Endothelial cell of hepatic sinusoid (primary cell): ENCODE measurements around the gene SH3PXD2A.

ENCODE experiments used
- in situ Hi-C: cut with HindIII; loops from 2 replicates; pipeline ENCODE4 v1.10.0; 2017; ENCODE audit warnings: low sequenced_read_pairs

Gene SH3PXD2A

DNA sequence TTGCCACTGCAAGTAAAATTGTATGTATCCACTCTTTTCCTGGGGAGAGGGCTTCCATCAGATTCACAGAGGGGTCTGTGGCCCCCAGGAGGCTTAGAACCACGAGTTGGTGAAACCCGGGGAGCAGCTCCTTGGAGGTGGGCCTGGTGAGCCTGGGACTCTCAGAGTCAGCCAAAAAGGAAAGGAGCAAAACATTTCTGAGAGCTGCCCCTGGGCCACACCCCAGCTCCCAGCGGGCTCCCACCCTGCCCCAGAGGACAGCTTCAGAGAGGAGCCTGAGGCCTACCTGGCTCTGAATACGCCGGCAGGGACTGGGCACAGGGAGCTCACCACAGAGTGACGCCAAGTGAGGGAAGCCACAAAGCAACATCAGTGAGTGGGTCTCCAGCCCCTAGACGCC, 56.9 kb downstream of the SH3PXD2A start:
- in situ Hi-C loops, result no loop called here

DNA sequence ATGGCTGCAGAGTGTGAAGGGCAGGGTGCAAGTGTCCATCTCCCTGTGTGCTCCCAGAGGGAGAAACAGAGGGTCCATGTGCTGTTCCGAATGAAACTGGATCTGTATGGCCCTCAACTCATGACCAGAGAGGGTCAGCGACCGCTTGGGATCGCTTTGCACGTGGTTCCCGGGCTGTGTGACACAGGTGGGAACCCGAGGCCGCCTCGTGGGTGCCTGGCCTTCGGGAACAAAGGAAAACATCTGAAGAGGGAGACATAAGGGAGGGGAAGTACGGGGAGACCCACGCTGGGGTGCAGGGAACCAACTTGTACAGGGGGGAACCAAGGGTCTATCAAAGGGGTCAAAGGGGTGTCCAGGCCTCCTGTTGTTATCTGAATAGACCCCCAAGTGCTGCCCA, 57.5 kb downstream of the SH3PXD2A start:
- in situ Hi-C loops, result no loop called here

DNA sequence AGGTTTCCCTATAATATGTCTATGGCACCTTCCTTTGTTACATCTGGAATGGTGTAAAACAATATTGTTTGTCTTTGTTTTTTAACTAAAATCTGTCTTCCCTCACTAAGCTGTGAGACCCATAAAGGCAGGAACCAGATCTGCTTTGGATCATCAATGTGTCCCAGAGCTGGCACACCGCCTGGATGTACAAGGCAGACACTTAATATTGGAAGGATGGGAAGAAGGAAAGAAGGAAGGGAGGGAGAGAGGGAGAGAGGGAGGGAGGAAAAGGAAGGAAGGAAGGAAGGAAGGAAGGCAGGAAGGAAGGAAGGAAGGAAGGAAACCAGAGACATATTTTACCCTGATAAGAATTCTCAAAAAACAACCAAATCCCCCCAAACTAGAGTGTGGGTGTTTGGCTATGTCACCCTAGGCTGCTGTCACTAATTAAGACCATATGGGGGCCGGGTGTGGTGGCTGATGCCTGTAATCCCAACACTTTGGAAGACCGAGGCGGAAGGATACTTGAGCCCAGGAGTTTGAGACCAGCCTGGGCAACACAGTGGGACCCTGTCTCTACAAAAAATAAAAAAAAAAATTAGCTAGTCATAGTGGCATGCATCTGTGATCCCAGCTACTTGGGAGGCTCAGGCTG, 59.6 kb downstream of the SH3PXD2A start:
- in situ Hi-C loops, result no loop called here

DNA sequence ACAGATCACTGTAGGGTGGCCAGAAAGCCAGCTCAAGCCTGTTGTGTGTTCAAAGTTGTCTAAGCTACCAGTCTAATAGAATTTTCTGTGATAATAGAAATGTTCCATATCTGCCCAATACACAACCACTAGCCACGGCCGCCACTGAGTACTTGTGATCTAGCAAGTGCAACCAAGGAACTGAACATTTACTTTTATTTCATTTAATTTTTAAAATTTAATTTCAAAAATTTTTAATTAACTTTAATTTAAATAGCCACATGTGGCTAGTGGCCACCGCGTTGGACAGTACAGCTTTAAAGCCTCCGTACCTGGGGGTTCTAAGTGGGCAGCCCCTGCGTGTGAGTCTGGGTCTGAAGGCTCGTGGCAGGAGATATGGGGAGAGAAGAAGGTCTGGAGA, 60.4 kb downstream of the SH3PXD2A start:
- in situ Hi-C loops, result loop anchor here (5.0 kb wide), 2 partner anchors 47 to 53 kb away; no protein-coding TSS in a partner anchor

DNA sequence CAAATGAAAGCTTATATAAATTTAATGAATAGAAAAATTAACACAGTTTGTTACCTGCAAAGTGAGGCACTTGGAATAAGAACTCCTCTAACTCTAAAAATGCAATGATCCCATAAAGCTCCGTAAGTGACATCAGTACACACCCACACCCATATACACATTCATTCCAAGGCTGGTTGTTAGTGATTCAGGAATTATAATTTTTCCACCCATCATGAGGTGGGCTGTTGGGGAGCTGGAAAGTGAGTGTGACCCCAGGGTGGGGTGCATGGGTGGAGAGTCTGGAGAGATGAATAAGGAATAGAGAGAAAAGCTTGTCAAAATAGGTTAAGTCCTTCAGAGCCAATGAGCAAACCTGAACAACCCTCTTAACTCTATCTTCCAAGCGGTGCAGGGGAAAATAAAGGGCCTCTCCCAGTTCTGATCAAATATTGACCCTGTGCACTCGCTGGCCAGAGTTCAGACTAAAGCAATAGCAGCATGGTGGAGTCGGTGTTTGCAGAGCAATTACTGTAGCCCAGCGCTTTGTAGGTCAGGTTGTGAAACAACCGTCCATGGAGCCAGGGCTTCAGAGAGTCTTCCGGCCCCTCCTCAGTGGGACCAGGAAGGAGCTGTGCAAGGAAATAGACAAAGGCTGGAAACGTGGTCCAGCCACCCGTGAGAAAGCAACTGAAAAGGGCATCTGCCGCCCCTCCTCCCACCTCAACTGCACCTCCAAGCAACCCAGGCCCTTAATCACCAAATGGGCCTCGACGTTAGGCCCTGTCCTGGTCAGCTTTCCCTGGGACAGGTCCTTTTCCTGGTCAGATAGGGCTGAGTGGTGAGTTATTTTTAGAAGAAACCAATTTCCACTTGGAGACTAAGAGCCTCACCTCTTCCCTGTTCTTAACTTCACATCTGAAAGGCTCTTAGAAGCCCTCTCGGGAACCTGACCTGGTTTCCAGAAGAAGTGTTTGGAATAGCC, 61.2 kb downstream of the SH3PXD2A start:
- in situ Hi-C loops, result loop anchor here (5.0 kb wide), 2 partner anchors 48 to 52 kb away; no protein-coding TSS in a partner anchor

DNA sequence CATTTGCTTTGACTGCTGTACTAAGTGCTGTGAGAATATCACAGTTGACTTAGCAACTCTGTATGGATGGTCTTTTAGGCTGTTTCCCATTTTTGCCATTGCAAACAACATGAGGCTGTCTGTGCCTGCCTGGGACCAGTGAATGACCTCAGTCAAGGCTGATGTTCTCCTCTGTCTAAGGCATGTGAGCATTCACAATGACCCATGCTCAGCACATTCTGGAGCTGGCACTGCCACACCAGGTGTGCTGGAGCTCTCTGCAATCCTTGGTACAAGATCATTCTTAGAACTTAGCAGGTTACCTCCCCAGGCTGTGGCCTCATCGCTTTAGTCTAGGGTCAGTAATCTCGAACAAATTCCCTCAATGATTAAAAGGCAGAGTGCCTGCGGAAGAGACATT, 61.9 kb downstream of the SH3PXD2A start:
- in situ Hi-C loops, result loop anchor here (5.0 kb wide), 2 partner anchors 49 to 51 kb away; no protein-coding TSS in a partner anchor

DNA sequence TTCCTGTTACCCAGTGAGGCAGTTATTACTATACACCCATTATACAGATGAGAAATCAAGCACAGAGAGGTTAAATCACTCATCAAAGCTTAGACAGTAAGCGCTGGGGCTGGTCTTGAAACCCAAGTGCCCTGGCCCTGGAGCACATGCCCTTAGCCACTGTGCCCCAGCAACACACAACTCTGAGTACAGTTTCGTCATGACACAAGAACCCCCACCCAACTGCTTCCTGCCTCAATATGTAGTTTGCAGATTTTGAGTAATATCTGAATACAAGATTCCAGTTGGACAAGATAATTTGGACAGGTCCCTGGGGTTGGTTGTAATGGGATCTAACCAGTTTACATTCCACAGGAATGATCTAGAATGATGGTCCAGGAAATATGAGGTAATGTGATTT, 62.8 kb downstream of the SH3PXD2A start:
- in situ Hi-C loops, result loop anchor here (5.0 kb wide), 2 partner anchors 50 kb away; no protein-coding TSS in a partner anchor

DNA sequence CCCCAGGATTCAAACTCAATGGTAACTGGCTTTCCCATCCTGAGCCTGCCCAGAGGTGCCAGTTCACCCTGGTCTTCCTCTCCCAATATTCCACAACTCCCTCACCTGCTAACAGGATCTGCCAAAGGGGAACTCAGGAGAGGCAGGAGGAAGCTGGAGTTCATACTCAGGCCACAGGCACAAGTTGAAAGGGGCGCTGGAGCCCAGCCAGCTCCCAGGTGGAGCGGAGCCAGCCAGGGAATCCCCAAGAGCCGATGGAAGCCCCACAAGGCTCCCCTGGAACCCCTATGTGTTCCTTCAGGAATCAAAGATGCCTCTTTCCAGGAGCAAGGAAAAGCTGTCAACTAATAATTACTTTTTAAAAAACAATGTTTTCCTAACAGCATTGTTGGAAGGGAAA, 63.5 kb downstream of the SH3PXD2A start:
- in situ Hi-C loops, result loop anchor here (5.0 kb wide), 2 partner anchors 50 kb away; no protein-coding TSS in a partner anchor

DNA sequence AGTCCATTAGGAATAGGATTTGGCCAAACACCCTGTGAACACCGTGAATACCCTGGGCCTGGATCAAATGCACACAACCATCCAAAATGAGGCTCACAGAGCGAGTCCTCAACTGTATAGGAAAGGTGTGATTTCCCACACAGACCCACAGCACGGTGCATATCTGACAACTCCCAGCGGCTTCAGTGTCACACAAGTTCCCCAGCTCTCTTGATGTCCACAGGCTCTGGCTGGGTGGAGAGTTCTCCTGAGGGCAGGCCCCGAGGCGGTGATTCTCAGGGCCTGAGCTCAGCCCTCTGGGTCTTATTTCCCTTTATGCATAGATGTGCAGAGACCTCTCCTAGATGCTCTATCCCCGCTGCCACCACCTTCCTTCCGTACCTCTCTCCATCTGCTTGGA, 64.1 kb downstream of the SH3PXD2A start:
- in situ Hi-C loops, result loop anchor here (5.0 kb wide), 2 partner anchors 49 to 51 kb away; no protein-coding TSS in a partner anchor

DNA sequence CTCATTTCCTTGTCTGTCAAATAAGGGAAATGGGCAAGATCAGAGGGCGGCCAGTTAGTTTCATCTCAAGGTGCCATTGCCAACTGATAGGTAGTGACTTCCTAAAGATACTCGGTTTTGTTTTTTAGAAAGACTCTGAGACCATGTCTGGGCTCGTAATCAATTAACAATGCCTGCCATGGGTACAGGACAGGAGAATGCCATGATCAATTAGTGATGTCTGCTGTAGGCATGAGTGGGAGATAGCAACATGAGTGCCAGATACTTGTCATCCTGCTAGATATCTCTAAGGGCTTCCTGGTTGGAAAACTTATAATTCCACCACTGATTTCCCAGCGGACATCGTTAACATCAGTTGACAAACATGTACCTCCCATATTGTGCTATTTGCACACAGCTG, 64.8 kb downstream of the SH3PXD2A start:
- in situ Hi-C loops, result loop anchor here (5.0 kb wide), 2 partner anchors 48 to 52 kb away; no protein-coding TSS in a partner anchor

DNA sequence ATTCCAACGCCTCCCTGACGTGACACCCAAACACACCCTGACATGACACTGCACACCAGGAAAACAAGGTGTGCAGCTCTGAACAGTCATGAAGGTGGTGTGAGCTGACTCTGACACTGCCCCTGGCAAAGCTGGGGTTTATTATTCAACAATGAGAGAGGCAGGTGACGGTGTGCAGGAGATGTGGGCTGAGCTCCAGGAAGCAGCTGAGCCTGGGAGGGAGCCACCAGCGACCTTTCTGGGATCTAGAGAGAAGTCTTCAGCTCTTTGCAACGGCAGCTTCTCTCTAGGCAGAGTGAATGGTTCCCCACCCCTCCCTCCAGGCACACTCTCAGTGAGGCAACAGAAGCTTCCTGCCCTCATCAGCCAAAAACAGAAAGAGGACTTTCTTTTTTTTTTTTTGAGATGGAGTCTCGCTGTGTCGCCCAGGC, 65.6 kb downstream of the SH3PXD2A start:
- in situ Hi-C loops, result loop anchor here (5.0 kb wide), 2 partner anchors 47 to 53 kb away; no protein-coding TSS in a partner anchor

DNA sequence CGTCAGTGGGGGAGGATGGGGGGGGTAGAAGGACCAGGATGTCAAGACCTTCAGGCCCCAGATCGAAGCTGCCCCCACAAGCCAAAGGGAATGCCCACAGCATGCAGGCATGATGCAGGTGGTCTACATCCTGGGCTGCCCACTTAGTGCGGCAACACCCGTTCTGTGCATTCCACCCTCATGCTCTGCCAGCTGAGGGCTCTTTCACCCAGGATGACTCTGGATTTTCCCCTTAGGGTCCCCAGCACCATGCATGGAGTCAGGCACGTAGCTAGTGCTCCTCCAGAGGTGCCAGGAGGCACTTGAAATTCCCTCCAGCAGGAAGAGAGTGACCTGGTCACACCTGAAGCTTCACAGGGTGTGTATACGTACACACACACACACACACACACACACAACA, 66.2 kb downstream of the SH3PXD2A start:
- in situ Hi-C loops, result no loop called here

DNA sequence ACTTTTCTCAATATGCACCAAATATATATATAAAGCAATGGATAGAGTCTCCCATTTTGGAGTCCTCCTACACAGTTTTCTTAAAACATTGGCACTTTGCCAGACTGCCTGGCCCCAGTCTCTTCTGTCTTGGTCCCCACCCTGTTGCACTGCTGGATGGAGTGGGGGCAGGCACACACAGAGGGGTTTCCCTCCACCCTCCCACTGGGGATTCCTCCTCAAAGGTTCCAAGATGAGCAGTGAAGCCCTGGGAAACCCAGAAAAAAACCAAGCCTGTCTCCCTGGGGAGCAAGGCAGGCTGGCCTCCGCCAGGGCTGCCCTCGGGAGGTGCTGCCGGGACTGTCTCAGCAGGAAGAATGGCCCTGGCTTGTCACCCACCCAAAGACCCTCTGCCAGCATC, 68.0 kb downstream of the SH3PXD2A start:
- in situ Hi-C loops, result no loop called here

DNA sequence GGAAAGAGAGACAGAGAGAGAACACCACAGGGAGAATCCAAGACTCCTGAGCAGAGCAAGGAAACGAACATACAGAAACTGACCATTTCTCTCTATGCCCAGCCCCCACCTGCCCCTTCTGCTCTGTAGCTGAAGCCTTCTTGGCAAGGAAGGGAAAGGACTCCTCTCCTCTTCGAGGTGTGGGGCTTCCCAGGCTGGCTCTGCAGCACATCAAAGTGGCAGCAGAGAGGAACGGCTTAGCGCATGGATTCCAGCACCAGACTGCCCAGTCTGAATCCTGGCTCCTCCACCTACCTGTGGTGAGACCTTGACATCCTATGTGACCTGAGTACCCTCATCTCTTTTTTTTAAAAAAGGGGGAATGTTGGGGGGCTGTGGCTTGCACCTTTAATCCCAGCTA, 69.4 kb downstream of the SH3PXD2A start:
- in situ Hi-C loops, result no loop called here

DNA sequence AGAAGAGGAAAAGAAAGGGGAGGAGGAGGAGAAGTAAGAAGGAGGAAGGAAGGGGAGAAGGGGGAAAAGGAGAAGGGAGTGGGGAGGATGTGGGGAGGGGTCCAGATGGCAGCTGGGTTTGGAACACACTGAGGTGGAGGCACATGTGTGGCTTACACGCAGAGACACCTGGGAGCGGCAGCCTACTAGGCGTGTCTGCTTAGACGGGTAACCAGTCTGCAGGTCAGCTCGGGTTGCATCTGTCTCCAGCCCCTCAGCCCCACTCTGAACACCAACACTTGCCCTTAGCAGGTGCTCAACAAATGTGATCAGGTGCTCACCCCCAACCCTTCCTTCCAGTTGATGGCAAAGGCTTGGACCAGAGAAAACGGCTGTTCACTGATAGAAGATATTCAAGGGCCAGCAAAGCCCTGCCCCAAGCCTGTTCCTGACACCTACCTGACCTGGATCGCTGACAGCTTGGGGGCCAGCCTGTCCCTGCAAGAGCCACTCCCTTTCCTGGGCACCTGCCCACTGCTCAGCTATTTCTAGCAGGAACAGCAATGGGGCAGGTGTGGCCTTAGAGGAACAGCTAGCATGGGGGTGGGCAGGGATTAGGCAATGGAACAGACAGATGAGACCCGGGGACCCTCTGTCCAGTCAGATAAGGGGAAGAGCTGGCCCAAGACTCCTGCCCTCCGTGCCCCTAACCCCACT, 70.5 kb downstream of the SH3PXD2A start:
- in situ Hi-C loops, result no loop called here

DNA sequence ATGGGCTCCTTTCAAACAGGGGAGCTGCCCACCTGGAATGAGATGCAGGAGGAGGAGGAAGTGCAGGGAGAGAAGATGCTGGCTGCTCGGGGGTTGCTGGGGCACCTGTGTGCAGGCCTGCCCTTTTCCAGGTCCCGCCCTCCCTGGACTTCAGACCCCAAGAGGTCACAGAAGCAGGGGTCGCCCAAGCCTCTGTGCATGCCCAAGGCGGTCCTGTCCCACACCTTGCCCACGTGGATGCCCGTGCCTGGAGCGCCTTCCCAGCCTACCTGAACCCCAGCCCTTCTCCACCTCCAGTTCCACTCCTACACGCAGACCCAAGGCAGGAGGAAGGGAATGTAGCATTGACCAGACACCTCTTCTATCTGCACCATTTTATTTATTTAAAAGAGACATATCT, 71.3 kb downstream of the SH3PXD2A start:
- in situ Hi-C loops, result no loop called here

DNA sequence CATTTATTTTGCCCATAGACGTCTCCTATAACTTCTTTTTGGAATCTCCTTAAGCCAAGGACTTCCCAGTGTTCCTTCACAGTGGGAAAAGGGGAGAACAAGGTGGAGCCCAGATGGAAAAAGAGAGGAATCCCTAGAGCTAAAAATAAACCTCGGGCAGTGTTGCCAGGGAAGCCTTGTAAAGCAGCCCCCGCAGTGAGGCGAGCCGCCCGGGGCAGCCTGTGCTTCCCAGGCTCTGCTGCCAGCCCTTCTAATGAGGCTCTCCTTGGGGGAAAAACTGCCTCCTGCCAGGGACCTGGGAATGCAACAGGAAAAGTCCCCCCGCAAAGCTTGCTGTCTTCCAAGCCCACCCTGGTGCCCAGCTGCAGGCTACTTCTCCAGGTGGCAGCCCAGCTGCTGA, 71.7 kb downstream of the SH3PXD2A start:
- in situ Hi-C loops, result no loop called here

DNA sequence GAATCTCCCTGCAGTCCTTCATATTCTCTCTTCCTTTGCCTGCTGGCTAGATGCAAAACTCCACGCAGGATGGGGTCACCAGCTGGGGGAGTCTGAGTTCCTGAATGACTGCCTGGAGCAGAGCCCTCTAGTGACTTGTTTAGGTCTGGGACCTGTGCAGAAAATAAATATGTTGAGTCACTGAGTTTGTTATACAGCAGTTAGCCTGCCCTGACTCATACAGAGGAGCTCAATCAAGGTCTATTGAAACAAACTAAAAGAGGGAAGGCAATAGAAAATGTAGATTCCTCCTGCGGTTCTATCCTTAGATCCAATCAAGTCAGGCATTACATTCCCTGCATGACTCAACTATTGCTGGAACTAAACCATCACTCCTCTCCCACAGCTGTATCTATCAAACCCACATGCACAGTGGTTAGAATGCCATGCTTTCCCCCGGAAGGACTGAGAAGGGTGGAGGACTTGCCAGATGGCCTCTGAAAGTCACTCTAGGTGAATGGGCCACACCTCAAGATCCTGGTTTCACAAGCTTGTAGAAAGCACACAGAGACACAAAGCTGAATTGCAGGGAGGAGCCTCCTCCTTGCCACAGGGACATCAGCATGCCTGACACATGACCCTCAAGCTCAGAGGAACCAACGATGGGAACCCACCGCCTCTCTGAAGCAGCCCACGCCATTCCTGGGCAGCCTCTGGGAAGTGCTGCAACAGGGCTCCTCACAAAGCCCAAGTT, 73.9 kb downstream of the SH3PXD2A start:
- in situ Hi-C loops, result no loop called here

DNA sequence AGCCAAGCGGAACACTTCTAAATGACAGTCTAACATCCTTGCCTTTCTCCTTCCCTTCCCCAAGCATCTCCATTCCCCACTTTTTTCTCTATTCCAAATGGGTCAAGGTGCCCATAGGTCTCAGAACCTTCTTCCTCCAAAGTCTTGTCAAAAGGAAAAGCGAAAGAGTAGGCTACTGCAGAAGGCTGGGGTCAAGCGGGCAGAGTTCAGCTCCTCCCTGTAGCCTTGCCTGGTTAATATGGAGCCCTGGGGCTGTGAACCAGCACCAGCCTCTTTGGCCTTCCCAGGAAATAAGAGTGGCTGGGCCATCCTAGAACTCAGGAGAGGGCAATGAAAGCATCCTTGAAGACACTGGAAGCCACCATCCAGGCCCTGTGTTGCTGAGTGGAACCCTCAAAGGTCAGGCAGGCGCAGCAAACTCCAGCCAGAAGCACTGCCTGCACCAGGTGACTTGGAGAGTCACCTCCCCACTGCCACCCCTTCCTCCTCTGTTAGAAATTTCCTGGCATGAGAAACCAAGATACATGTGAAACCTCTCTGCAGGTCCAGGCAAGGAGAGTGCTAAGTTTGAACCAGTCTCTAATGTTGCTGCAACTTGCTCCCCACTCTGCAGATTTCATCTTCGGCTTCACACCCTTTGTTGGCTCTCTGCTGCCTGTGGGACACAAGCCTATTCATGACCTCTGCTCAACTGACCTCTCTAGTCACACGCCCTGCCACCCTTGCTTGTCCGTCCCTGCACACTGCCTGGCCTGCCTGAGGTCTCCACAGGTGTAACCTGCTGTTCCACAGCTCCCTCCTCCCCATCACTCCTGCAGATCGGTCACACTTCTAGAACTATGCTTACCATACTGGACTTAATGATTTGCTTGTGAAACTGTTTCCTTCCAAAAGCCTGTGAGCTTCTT, 74.9 kb downstream of the SH3PXD2A start:
- in situ Hi-C loops, result no loop called here
